HS-27A (cell line): Measurements from ENCODE around the gene ELK3.

Experiments
- DNase-seq: peaks from one replicate; pipeline ENCODE4 v3.0.0-alpha.2; 2012; ENCODE audit warnings: low read depth, missing footprints

Gene ELK3

DNA sequence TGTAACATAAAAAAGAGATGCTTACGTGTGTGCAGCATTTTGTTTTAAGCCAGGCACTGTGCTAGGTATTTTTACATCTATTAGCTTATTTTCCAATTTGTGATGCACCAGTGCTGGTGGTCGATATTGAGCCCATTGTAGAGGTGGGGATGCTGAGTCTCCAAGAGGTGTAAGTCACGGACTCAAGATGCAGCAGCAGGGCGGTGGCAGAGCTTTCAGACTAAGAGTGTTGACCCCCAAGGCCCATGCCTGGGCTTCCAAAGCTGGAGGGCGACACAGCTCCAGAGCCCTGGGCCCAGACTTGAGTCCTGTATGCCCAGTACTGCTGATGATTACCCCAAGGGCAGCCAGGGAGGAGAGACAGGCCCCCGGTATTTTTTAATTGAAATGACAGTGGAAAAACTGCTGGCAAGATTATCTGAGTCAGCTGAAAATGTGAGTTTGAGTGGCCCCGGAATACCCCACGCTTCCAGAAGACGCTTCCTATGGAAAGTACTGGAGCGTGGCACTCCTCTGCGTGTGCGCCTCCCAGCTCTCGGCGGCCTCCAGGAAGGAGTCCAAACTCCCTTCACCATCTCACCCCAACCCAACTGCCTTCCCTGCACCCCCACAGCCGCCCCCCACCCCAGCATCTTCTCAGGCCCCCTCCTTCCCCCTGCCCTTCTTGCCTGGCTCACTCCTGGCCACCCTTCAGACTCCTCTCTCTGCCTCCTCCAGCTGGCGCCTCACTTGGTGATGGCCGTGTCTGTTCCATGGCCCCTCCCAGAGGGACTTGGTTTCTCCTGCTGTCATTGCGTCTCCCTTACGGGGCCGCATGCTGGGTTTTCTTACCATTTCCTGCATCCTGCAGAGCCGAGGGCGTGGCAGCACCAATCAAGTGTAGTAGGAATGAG lies 40.7 kb downstream of the ELK3 start:
- DNase-seq, result no peak

DNA sequence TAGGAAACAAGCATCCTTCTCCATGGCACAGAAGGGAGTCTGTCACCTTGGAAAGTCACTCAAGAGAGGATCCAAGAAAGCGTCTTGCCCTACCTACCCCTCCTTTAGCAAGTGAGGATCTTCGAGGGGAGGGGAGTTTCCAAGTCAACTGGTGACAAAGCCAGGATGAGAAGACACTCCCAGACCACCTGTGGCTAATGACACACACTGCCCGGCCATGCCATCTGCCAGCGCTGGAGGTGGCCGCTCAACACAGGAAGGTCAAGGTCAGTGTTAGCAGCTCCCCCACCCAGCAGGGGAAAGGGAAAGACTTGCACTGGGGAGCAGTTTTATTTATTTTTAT lies 41.3 kb downstream of the ELK3 start:
- DNase-seq, result no peak

DNA sequence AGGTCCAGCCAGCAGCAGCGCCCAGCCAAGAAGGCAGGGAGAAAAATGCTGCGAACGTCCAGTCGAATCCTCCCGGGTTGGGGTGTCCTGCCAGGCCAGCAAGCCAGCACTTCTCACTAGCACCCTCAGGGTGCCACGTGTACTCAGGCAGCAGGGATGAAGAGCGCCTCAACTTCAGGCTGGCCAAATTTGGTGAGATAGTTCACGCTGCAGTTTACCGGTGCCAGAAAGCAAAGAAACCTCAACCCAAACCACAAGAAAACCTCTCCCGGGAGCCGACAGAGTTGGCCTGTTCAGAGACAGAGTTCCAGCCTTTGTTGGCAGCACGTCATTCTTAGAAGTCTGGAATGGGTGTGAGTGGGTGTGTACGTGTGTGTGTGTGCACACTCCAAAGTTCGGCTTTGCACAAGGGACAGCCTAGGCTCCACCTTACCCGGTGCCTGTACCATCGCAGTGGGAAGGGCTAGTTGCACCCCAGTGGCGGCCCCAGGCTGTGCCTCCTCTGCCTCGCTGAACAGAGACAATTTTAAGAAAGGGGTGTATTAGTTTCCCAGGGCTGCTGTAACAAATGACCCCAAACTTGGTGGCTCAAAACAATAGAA lies 42.1 kb downstream of the ELK3 start:
- DNase-seq, result no peak

DNA sequence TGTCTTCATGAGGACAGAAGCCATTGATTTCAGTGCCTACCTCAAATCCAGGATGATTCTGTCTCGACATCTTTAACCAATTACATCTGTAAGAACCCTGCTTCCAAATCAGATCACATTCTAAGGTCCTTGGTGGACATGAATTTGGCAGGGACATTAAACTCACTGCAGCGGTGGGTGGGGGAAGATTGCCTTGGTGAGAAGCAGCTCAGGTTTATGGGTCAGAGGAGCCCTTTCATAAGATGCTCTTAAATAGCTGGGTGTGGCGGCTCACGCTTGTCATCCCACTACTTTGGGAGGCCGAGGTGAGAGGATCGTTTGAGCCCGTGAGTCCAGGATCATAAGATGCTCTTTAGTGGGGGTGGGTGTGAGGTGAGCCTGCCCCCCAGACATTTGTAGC lies 42.9 kb downstream of the ELK3 start:
- DNase-seq, result no peak

DNA sequence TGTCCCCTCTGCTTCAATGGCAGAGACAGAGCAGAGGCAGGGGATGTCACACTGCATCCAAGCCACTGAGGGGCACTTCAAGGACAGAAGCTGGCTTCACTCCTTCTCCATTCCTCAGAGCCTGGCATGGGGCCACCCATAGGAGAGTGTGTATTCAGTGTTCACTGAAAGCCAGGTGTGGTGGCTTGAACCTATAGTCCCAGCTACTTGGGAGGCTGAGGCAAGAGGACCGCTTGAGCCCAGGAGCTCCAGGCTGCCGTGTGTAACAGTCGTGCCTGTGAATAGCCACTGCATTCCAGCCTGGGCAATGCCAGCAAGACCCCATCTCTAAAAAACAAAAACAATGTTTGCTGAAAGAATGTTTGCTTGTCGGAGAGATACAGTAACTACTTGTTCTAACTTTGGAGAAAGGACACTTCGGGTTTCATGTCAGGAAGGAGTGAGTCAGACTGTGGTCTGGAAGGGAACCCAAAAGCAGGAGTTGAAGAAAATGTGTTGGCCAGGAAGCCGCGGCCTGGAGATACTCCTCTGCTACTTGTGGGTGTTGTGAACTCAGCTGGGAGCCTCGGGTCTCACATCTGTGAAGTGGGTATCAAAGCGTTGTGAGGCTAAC lies 43.4 kb downstream of the ELK3 start:
- DNase-seq, result peak; percentile 74

DNA sequence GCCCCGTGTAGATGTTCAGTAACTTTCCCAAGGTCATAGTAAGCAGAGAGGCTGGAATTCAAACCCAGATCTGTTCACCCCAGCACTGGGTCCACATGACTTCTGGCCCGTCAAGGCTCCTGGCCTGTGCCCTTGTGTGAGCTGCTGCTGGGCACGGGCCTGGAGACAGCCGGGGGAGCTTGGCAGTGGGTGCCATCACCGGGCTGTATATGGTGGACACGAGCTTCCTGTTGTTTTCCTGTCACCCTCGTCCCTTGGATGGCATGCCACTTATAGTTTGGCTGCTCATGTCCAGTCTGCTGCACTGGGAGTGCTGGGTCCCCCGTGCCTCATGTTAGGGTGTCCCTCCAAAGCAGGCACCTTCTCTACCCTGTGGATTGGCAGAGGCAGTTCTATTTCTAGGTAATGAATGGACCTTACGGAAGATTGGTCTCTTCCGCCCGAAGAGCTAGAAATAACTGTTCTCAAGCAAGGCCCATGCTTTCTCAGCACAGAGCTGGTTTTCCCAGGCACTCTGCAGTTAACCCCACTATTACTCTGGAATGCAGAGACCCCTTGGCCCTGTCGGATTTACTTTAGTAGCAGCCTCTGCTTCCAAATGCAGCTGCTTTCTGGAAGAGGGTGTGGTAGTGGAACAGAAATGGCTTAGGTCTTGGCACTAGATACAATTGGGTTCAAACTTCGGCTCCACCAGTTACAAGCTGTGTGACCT lies 44.3 kb downstream of the ELK3 start:
- no peak for DNase-seq

DNA sequence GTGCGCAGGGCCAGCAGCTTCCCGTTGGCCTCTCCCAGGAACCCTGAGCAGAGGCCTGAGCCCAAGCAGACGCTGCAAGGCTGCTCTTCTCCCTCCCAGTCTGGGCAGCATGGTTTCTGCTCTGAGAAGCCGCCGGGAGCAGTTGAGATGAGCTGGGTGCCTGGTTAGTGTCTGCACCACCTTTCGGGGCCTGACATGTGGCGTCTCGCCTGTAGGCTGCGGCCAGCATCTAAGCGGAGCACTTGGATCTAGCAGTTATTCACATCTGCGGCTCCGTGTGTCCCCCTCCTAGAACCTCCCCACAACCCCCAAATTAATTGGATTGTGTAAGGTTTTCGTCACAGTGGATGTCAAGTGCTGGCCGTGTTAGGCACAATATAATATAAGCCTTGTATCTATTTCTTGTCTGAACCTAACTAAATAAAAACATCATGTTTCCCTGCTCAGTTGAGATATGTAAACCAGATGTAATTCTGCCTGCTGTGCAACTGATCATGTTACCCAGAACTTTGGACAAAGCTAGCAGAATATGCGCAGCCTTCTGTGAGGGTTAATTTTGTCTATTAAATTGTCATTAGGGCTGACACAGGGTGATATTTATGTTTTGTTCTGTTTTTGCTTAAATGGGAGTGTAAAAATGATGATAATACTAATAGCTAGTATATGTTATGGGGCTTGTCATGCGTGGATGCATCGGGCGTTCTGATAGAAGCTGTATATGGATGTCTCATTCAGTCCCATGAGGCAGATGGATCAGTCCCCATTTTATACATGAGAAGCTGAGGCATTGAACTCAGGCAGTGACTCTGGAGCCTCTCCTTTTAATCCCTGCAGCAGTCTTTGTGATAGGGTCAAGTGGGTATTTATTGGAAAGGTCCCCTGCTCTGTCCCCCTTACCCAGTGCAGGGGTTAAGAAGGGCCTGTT lies 45.8 kb downstream of the ELK3 start:
- DNase-seq, result no peak

DNA sequence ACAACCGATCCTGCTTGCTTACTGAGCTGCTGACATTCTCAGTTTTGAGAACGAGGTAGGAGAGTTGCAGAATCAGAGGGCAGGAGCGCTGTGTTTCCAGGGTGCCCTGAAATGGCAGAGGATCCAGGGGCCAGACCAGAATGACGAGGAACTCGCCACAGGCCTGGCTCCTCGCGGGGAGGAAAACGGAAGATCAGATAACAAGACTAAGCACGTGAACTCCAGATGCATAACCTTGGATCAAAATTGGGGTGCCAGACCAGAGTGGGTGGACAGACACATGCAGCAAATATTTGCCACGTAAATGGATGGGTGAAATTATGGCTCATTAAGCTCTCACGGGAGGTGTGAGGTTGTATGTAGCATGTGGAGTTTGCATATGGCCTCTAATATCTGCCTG lies 46.5 kb downstream of the ELK3 start:
- DNase-seq, result no peak

DNA sequence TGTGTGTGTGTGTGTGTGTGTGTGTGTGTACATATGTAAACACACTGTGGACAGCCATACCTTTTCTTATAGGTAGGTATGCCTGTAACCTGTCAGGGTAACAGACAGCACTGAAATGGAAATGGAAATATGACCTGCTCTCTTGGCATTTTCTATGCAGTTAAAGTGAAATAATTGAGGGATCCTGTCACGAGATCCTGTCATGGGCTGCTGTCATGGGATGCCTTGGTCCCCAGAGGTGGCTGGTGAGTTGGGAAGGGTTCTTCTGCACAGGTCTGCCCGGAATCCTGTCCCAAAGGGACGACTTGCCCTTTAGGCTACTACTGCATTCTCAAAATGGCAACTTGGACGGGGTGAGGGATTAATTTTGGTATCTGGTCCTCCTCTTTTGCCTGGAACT lies 47.3 kb downstream of the ELK3 start:
- DNase-seq, result no peak

DNA sequence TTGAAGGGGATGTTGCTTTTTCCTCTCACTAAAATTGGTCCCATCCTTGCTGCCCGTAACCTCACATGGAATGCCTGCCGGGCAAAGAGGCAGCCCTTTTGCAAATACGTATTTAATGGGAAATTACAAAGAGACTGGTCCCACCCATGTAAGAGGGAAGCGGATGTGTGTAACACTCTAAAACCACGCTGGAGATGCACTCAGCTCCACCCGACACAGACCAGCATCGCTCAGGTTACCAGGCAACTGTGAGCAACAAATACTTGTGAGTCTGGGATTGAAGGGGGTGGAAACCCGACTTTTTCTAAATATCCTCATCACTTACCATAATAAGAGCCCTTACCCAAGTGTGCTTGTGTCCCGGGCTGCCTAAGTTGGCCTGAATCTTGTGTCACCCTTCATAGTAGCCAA lies 47.7 kb downstream of the ELK3 start:
- no peak for DNase-seq

DNA sequence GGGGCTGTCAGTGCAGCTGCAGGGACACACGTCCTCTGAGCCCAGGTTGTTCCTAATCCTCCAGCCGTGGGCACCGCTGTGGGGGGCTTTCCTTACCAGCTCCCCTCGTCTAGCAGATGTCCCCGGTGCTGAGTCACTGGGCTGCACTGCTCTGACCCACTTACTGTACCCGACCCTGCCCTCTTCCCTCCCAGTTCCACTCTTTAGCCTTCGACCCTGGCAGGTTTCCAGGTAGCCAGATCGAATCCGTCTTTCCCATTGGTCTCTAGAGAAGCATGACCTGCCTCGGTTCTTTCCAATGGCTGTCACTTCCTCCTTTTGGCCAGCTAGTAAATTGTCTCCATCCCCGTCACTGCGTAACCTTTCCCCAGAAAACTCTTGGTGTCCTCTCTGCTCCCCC lies 48.4 kb downstream of the ELK3 start:
- no peak for DNase-seq

DNA sequence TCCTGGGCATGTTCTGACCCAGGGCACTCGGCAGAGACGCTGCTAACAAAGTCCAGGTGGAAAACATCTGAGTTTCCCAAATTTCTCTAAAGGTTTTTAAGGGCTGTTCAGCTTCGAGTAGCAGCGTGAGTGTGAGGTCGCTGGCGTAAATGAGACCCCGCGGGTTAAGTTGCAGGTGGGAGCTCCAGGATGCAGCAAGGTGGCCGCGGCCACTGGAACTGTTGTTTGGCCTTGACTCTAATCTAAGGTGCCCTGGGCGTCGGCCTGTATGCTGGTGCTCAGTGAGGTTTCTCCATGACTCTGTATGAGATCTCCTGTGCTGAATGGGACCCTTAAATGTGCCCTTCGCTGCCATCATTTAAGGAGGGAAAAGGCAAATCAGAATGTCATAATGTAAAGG lies 50.7 kb downstream of the ELK3 start:
- DNase-seq, result no peak

DNA sequence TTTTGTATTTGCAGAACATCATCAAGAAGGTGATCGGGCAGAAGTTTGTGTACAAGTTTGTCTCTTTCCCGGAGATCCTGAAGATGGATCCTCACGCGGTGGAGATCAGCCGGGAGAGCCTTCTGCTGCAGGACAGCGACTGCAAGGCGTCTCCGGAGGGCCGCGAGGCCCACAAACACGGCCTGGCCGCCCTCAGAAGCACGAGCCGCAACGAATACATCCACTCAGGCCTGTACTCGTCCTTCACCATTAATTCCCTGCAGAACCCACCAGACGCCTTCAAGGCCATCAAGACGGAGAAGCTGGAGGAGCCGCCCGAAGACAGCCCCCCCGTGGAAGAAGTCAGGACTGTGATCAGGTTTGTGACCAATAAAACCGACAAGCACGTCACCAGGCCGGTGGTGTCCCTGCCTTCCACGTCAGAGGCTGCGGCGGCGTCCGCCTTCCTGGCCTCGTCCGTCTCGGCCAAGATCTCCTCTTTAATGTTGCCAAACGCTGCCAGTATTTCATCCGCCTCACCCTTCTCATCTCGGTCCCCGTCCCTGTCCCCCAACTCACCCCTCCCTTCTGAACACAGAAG lies 52.8 kb downstream of the ELK3 start:
- no peak for DNase-seq

DNA sequence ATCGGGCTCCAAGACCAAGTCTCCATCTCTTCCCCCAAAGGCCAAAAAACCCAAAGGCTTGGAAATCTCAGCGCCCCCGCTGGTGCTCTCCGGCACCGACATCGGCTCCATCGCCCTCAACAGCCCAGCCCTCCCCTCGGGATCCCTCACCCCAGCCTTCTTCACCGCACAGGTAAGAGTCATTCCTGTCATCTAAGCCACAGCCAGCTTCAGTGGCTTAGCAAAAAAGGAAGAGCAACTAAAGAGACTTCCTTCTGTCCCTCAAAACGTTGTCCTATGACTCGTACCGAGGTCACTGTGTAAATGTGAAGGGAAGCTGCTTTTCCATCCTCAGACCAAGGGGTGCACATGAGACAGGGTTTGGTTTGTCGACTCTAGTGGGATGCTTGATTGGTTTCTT lies 53.4 kb downstream of the ELK3 start:
- DNase-seq, result no peak

DNA sequence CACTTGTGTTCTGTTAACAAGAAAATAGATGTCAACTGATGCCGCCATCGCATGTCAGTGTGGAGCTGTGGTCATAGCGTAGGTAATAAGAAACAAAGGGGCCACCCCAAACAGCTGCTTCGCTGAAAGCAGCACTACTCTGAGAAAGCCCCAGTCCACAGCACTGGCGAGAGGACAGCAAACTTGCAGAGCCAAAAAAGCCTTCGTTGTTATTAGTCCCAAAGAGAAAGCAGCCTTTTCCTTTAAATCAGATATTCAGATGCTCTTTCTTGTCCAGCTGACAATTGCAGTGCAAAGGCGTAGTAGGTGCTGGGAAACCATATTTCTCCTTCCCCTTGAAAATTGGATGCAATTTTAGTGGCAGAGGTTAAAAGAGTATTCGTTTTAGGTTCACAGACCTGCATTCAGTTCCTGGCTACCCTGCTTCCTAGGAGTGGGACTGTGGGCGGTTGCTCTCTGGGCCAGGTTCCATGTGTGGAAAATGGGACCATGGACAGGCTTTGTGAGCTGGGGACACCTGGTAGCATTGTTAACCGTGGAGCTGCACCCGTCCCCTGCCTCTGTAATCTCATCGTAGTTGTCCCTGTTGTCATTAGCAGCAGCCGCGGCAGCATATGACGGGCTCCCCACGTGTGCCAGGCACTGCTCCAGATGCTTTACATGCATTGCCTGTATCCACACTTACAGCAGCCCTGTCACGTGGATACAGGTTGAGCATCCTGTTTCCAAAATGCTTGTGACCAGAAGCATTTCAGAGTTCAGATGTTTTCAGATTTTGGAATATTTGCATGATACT lies 54.2 kb downstream of the ELK3 start:
- no peak for DNase-seq

DNA sequence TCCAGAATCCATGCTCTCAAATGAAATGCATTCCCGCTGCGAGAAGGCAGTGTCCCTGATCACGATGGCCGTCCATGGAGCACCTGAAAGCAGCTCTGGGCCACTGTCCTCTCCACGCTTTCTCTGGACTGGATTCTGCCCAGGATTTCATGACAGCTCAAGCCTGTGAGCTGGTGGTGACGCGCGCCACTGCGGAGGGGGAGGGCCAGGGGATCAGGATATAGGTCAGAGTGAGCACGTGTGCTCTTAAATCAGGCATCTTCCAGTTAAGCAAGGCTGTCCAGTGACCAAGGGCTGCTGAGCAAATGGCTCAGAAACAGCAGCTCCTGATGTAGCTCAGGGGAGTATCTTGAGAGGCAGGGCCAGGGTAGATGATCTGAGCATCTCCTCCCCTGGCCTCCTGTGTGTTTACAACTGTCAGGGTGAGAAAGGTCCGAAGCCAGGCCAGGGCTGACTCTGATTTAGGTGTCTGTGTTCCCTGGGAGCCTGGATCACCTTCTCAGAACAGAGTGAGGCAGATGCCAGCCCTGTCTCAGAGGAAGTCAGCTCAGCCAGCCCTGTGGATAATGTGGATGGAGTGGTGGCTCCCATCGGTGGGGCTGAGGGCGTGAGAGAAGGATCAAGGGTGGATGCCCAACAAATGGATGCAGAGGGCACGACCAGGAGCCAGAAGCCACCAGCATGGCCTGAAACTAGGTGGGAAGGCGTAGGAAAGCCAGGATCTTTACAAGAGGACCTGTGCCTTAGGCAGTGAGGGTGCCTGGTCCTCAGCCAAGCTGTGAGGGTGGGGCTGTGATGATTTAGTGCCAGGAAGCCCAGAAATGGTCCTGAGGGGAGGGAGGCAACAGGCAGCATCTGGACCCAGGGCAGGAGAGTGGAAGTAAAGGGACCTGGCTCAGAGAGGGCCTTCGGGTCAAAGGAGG lies 55.3 kb downstream of the ELK3 start:
- DNase-seq, result no peak

DNA sequence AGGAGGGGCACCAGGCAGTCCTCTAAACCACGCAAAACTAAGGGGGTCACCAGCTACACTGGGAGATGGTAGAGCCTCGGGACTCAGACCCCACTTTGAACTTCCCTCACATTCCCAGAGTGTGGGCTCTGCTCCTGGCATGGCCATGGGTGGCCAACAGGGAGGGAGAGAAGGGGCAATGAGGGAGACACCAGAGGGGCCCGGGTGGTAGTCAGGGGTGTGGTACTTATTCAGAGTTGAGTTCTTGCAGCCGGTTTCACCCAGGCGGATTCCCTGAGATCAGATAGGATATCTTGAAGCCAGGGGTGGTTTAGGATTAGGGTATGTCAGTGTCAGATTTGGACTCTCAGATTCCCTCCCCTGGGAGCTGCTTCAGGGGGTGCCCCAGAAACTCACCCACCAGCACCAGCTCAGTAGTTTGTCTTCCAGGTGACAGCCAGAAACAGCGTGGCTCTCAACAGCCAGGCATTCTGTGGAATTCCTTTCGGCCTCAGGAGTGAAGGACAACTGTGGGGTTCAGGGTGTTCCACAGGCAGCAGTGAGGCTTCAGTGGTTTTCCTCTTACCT lies 56.0 kb downstream of the ELK3 start:
- no peak for DNase-seq

DNA sequence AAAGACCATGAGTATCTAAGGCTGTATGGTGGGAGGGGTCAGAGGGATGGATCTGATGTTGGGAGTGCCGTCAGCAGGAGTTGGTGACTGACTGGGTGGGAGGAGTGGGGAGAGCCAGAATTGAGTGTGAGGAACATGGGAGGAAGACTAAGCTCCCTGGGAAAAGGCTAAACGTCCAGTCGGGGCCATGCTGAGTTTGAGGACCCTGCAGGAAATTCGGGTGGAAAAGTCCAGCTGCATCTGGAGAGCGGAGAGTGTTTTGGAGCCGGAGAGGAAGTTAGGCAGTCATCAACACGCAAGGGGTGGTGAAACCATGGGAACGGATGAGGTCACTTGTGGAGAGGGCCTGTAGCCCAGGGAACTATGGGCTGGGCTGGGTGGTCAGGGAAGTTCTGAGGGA lies 60.9 kb downstream of the ELK3 start:
- DNase-seq, result no peak
